ENCODE data around the gene ZNHIT2. TPM values are rescaled to one million over a fixed set of nuclear protein-coding genes. Genes with fewer than 3 reads are reported as not detected.
A peak's percentile ranks its signal among the peaks of the same experiment; 100 is the strongest.

Gene ZNHIT2
- total and polyA plus RNA-seq, 2 of the 13 experiments (the other 11 are each of a cell fraction or from before 2014, with no cell fraction given): 1.1 to 6.5 TPM

GRCh38 chr11:65078151-65078550 is 39.4 kb downstream of the ZNHIT2 start:
- peaks cover 33% of the 10 kb centered on the region for H3K4me1 ChIP-seq (ENCODE audit: insufficient read depth, low read length)
- FAIRE-seq (peak; percentile 79), ATAC-seq (peak; percentile 94), DNase-seq (ENCODE audit: low spot score) (peak; percentile 49)
- no peaks in the 10 kb centered on the region for H4K20me1 ChIP-seq (ENCODE audit: insufficient read depth, low read length)
- peaks cover 11 to 27% of the 10 kb centered on the region in 2 experiments for H3K36me3 ChIP-seq (replicated peaks in 1 of 2; ENCODE audit: control insufficient read depth in 1 of 2, insufficient read depth in 2 of 2, low read length in 2 of 2)
- in situ Hi-C loops (cut with HindIII; ENCODE audit: extremely low pct_ligation_motif_present, low pct_unique_long_range_greater_than_20kb) (no loop called here), intact Hi-C loops (cut with micrococcal nuclease; ENCODE audit: unreplicated experiment) (loop anchor here (2.0 to 5.0 kb wide), 2 partner anchors 51 to 63 kb away; partner anchors contain the start of genes ARL2 and SNX15)
- peaks cover 22% of the 10 kb centered on the region for H3K79me2 ChIP-seq (ENCODE audit: insufficient read depth, low read length)
- BruUV-seq (replicated peaks): no TSS peak
- peak overlapping the region; percentile 5; the same call in 1 of the 2 replicates for H3K4me2 ChIP-seq (ENCODE audit: low read depth, low read length)
- WGBS (ENCODE audit: low lambda C conversion rate): 50% methylated on average over 1 of the region's 3 CpGs
- no peak overlapping the region for H3K4me3 ChIP-seq (replicated peaks in 1 of 3; ENCODE audit: insufficient read depth in 1 of 3, low read depth in 2 of 3, low read length in 3 of 3)
- no peaks in the 10 kb centered on the region for H3K27me3 ChIP-seq (ENCODE audit: control insufficient read depth in 1 of 2, insufficient read depth in 2 of 2, low read length in 2 of 2)
- H3K9ac ChIP-seq (ENCODE audit: insufficient read depth, low read depth, low read length): no peak overlapping the region
- H3K9me3 ChIP-seq (ENCODE audit: low read length): no peaks in the 10 kb centered on the region
- peak overlapping the region; percentile 27 for H3K27ac ChIP-seq (ENCODE audit: extremely low read length, insufficient read depth, low read length)
- ChIA-PET CTCF (ENCODE audit: low intra/inter-chr PET ratio, low total read pairs) (interaction anchor here (0.8 to 2.3 kb wide), 3 partner anchors 50 to 65 kb away, joined by 5 to 17 read pairs (median 6); partner anchors contain the start of genes ARL2 and SNX15), POLR2A (no interaction called here)
- no peak overlapping the region for H2AFZ ChIP-seq (ENCODE audit: low read length)
- TF ChIP-seq, protein P1, sequence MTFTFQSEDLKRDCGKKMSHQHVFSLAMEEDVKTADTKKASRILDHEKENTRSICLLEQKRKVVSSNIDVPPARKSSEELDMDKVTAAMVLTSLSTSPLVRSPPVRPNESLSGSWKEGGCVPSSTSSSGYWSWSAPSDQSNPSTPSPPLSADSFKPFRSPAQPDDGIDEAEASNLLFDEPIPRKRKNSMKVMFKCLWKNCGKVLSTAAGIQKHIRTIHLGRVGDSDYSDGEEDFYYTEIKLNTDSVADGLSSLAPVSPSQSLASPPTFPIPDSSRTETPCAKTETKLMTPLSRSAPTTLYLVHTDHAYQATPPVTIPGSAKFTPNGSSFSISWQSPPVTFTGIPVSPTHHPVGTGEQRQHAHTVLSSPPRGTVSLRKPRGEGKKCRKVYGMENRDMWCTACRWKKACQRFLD (CRISPR knock-in tag; IDR thresholded peaks at IDR 0.05; ENCODE audit: borderline replicate concordance): no peak
- TF ChIP-seq HNRNPLL (IDR thresholded peaks at IDR 0.05; ENCODE audit: low read depth, low read length, poor library complexity, severe bottlenecking): no peak
- TF ChIP-seq RAD21 (CRISPR knock-in tag; IDR thresholded peaks at IDR 0.05): peak; percentile 78
- no peak for TF ChIP-seq ZC3H4 (CRISPR knock-in tag; IDR thresholded peaks at IDR 0.05; ENCODE audit: borderline replicate concordance)
- TF ChIP-seq, protein P2, sequence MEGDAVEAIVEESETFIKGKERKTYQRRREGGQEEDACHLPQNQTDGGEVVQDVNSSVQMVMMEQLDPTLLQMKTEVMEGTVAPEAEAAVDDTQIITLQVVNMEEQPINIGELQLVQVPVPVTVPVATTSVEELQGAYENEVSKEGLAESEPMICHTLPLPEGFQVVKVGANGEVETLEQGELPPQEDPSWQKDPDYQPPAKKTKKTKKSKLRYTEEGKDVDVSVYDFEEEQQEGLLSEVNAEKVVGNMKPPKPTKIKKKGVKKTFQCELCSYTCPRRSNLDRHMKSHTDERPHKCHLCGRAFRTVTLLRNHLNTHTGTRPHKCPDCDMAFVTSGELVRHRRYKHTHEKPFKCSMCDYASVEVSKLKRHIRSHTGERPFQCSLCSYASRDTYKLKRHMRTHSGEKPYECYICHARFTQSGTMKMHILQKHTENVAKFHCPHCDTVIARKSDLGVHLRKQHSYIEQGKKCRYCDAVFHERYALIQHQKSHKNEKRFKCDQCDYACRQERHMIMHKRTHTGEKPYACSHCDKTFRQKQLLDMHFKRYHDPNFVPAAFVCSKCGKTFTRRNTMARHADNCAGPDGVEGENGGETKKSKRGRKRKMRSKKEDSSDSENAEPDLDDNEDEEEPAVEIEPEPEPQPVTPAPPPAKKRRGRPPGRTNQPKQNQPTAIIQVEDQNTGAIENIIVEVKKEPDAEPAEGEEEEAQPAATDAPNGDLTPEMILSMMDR (CRISPR knock-in tag; IDR thresholded peaks at IDR 0.05): peak; percentile 86
- TF ChIP-seq, protein P3, sequence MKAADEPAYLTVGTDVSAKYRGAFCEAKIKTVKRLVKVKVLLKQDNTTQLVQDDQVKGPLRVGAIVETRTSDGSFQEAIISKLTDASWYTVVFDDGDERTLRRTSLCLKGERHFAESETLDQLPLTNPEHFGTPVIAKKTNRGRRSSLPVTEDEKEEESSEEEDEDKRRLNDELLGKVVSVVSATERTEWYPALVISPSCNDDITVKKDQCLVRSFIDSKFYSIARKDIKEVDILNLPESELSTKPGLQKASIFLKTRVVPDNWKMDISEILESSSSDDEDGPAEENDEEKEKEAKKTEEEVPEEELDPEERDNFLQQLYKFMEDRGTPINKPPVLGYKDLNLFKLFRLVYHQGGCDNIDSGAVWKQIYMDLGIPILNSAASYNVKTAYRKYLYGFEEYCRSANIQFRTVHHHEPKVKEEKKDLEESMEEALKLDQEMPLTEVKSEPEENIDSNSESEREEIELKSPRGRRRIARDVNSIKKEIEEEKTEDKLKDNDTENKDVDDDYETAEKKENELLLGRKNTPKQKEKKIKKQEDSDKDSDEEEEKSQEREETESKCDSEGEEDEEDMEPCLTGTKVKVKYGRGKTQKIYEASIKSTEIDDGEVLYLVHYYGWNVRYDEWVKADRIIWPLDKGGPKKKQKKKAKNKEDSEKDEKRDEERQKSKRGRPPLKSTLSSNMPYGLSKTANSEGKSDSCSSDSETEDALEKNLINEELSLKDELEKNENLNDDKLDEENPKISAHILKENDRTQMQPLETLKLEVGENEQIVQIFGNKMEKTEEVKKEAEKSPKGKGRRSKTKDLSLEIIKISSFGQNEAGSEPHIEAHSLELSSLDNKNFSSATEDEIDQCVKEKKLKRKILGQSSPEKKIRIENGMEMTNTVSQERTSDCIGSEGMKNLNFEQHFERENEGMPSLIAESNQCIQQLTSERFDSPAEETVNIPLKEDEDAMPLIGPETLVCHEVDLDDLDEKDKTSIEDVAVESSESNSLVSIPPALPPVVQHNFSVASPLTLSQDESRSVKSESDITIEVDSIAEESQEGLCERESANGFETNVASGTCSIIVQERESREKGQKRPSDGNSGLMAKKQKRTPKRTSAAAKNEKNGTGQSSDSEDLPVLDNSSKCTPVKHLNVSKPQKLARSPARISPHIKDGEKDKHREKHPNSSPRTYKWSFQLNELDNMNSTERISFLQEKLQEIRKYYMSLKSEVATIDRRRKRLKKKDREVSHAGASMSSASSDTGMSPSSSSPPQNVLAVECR (CRISPR knock-in tag; IDR thresholded peaks at IDR 0.05; ENCODE audit: borderline replicate concordance): 0 out of 2 replicates have a peak, but pooled peaks have one; percentile 17
- TF ChIP-seq SMC3 (IDR thresholded peaks at IDR 0.05; ENCODE audit: low read length): peak; percentile 83
- TF ChIP-seq CEBPG (CRISPR knock-in tag; IDR thresholded peaks at IDR 0.05): no peak
- peak; percentile 44; the same call in 1 of the 2 replicates for TF ChIP-seq ZFX (CRISPR knock-in tag; IDR thresholded peaks at IDR 0.05; ENCODE audit: low read depth)
- TF ChIP-seq, protein P4, sequence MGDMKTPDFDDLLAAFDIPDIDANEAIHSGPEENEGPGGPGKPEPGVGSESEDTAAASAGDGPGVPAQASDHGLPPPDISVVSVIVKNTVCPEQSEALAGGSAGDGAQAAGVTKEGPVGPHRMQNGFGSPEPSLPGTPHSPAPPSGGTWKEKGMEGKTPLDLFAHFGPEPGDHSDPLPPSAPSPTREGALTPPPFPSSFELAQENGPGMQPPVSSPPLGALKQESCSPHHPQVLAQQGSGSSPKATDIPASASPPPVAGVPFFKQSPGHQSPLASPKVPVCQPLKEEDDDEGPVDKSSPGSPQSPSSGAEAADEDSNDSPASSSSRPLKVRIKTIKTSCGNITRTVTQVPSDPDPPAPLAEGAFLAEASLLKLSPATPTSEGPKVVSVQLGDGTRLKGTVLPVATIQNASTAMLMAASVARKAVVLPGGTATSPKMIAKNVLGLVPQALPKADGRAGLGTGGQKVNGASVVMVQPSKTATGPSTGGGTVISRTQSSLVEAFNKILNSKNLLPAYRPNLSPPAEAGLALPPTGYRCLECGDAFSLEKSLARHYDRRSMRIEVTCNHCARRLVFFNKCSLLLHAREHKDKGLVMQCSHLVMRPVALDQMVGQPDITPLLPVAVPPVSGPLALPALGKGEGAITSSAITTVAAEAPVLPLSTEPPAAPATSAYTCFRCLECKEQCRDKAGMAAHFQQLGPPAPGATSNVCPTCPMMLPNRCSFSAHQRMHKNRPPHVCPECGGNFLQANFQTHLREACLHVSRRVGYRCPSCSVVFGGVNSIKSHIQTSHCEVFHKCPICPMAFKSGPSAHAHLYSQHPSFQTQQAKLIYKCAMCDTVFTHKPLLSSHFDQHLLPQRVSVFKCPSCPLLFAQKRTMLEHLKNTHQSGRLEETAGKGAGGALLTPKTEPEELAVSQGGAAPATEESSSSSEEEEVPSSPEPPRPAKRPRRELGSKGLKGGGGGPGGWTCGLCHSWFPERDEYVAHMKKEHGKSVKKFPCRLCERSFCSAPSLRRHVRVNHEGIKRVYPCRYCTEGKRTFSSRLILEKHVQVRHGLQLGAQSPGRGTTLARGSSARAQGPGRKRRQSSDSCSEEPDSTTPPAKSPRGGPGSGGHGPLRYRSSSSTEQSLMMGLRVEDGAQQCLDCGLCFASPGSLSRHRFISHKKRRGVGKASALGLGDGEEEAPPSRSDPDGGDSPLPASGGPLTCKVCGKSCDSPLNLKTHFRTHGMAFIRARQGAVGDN (CRISPR knock-in tag; IDR thresholded peaks at IDR 0.05): peak; percentile 44
- TF ChIP-seq XRCC5 (optimal IDR thresholded peaks at IDR 0.05; ENCODE audit: low read length): peak; percentile 62
